Upper lobe of left lung (tissue), 4 donors: ENCODE measurements around the gene RPL5.

Experiments used
- CTCF ChIP-seq, 6 experiments: fragments of 450-650 bp in 4 of 6; fragments of 200-600 bp in 2 of 6; sonication (generic) in 2 of 6; IDR thresholded peaks; one replicate each; pipeline ENCODE4 v1.5.1; 2016 to 2019; ENCODE audit warnings: antibody characterized with exemption in 6 of 6
- EP300 ChIP-seq, 4 donors: sonication (generic); formaldehyde crosslinking; IDR thresholded peaks; one replicate each; pipeline ENCODE4 v1.5.1; 2017; ENCODE audit warnings: antibody characterized with exemption in 4 of 4, control low read depth in 2 of 4
- POLR2A ChIP-seq, 4 donors: fragments of 450-650 bp; IDR thresholded peaks; one replicate each; pipeline ENCODE4 v1.5.1; 2016 to 2017; ENCODE audit warnings: antibody characterized with exemption in 4 of 4, mild to moderate bottlenecking in 2 of 4
- POLR2AphosphoS5 ChIP-seq, 2 donors: sonication (generic); formaldehyde crosslinking; IDR thresholded peaks; one replicate each; pipeline ENCODE4 v1.5.1; 2017; ENCODE audit warnings: antibody characterized with exemption in 2 of 2

- TF ChIP-seq CTCF (IDR thresholded peaks at IDR 0.05) (no peak), EP300 (IDR thresholded peaks at IDR 0.05) (no peak), POLR2AphosphoS5 (IDR thresholded peaks at IDR 0.05) (no peak), POLR2A (IDR thresholded peaks at IDR 0.05) (no peak)
Observed at GRCh38 chr1:92853299-92853698, 21.5 kb downstream of the RPL5 start.
